Measurements from ENCODE around the gene STK32B.

DNA sequence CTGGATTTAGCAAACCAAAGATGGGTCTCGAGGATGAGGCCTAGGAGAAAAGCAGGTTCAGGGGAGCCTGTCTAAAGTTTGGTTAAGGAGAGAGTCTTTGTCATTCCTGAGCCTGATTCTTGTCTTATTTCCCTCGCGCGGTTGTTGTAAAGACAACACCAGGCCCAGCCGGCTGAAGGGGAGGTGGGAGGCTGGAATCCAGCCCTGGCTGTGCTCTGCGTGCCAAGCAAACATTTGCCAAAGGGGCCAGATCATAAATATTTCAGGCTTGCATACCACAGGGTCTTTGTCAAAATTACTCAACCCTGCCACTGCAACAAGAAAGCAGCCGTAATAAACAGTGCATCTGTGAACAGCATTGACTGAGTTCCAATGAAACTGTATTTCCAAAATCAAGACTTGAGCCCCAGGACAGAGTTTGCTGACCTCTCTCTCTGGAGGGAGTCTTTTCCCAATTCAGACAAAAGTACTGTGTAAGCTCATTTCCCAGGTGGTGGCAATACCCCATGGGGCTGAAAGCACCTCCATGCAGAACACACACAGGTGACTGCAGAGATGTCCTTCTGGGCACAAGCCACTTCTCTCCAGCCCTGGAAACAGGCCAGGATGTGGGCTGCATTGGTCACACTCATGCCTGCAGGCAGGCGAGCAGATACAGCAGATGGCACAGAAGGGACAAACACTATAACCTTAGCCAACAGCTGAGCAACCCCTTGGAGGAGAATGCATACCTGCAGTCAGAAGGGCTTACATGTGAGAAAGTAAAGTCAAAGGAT, 320.3 kb downstream of the STK32B start:
- TF ChIP-seq SP1 (IDR thresholded peaks at IDR 0.05) (no peak), BHLHE40 (IDR thresholded peaks at IDR 0.05; ENCODE audit: borderline replicate concordance) (no peak), ARNT (IDR thresholded peaks at IDR 0.05) (no peak), FOXM1 (IDR thresholded peaks at IDR 0.05; ENCODE audit: borderline replicate concordance) (no peak), FOXA1 (IDR thresholded peaks at IDR 0.05) (no peak), CTBP1 (IDR thresholded peaks at IDR 0.05; ENCODE audit: borderline replicate concordance) (no peak), ELF4 (IDR thresholded peaks at IDR 0.05) (no peak), NFRKB (IDR thresholded peaks at IDR 0.05) (no peak), SUZ12 (IDR thresholded peaks at IDR 0.05) (no peak), L3MBTL2 (conservative IDR thresholded peaks at IDR 0.05) (no peak), FOXK2 (IDR thresholded peaks at IDR 0.05) (no peak), HDGF (IDR thresholded peaks at IDR 0.05; ENCODE audit: borderline replicate concordance) (no peak)
- TF ChIP-seq, protein P1, sequence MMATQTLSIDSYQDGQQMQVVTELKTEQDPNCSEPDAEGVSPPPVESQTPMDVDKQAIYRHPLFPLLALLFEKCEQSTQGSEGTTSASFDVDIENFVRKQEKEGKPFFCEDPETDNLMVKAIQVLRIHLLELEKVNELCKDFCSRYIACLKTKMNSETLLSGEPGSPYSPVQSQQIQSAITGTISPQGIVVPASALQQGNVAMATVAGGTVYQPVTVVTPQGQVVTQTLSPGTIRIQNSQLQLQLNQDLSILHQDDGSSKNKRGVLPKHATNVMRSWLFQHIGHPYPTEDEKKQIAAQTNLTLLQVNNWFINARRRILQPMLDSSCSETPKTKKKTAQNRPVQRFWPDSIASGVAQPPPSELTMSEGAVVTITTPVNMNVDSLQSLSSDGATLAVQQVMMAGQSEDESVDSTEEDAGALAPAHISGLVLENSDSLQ (IDR thresholded peaks at IDR 0.05) = no peak
